WTC11 (cell line): ENCODE measurements around the gene PDE5A. TPM values are rescaled to one million over a fixed set of nuclear protein-coding genes. Genes with fewer than 3 reads are reported as not detected.

Experiments
- ATAC-seq: fragments of 200-7000 bp; cut with Tn5 transposase; 2 replicates; pipeline ENCODE4 v1.10.0; 2021; ENCODE audit warnings: mild to moderate bottlenecking, moderate library complexity
- CTCF ChIA-PET: fragments of 300-600 bp; sonication (Branson Sonifier 250); formaldehyde crosslinking; loops from one replicate; lab custom pipeline; 2021; ENCODE audit warnings: antibody characterized with exemption; lab: Charles Lee
- POLR2A ChIA-PET: fragments of 350-600 bp; sonication (Branson Sonifier 250); formaldehyde crosslinking; loops from one replicate; lab custom pipeline; 2021; ENCODE audit warnings: antibody characterized with exemption; lab: Charles Lee
- DNase-seq: peaks from one replicate; pipeline ENCODE4 v3.0.0; 2021; ENCODE audit warnings: low spot score
- H3K27ac Mint-ChIP-seq: 2 replicates; pipeline ENCODE4 v1.8.0; 2021; ENCODE audit warnings: mixed read lengths
- H3K27me3 Mint-ChIP-seq: 2 replicates; pipeline ENCODE4 v1.8.0; 2021; ENCODE audit warnings: low read depth, mild to moderate bottlenecking, moderate library complexity, mixed read lengths
- H3K36me3 Mint-ChIP-seq: 2 replicates; pipeline ENCODE4 v1.8.0; 2021; ENCODE audit warnings: mixed read lengths
- H3K4me1 Mint-ChIP-seq: 2 replicates; pipeline ENCODE4 v1.8.0; 2022; ENCODE audit warnings: mixed read lengths
- H3K4me3 Mint-ChIP-seq: 2 replicates; pipeline ENCODE4 v1.8.0; 2021; ENCODE audit warnings: mild to moderate bottlenecking, moderate library complexity, mixed read lengths
- H3K9me3 Mint-ChIP-seq: 2 replicates; pipeline ENCODE4 v1.8.0; 2021; ENCODE audit warnings: mixed read lengths
- ATF3 ChIP-seq: sonication (generic); formaldehyde crosslinking; conservative IDR thresholded peaks from 2 replicates; pipeline ENCODE4 v1.8.1; 2022; ENCODE audit warnings: mild to moderate bottlenecking, missing genetic modification reagents
- ESRRA ChIP-seq: sonication (generic); formaldehyde crosslinking; IDR thresholded peaks from 2 replicates; pipeline ENCODE4 v1.8.1; 2022; ENCODE audit warnings: mild to moderate bottlenecking, missing genetic modification reagents, borderline replicate concordance
- FOXK1 ChIP-seq: sonication (generic); formaldehyde crosslinking; IDR thresholded peaks from 2 replicates; pipeline ENCODE4 v1.8.0; 2022; ENCODE audit warnings: mild to moderate bottlenecking, moderate library complexity, missing genetic modification reagents
- FOXP1 ChIP-seq: sonication (generic); formaldehyde crosslinking; IDR thresholded peaks from 2 replicates; pipeline ENCODE4 v1.8.0; 2022; ENCODE audit warnings: missing genetic modification reagents, mild to moderate bottlenecking, moderate library complexity, borderline replicate concordance
- HMGA2 ChIP-seq: fragments of 250-450 bp; sonication (Bioruptor Pico); IDR thresholded peaks from 2 replicates; pipeline ENCODE4 v1.4.0; 2021; ENCODE audit warnings: mild to moderate bottlenecking, moderate library complexity
- IRF1 ChIP-seq: sonication (generic); formaldehyde crosslinking; IDR thresholded peaks from 2 replicates; pipeline ENCODE4 v1.8.0; 2023; ENCODE audit warnings: missing genetic modification reagents
- JUN ChIP-seq: sonication (generic); formaldehyde crosslinking; IDR thresholded peaks from 2 replicates; pipeline ENCODE4 v1.8.0; 2023; ENCODE audit warnings: mild to moderate bottlenecking, missing genetic modification reagents
- MYBL2 ChIP-seq: sonication (generic); formaldehyde crosslinking; IDR thresholded peaks from 2 replicates; pipeline ENCODE4 v1.8.1; 2023; ENCODE audit warnings: mild to moderate bottlenecking, moderate library complexity, missing genetic modification reagents
- NFATC4 ChIP-seq: fragments of 250-450 bp; sonication (Bioruptor Pico); IDR thresholded peaks from 2 replicates; pipeline ENCODE4 v1.9.0; 2021; ENCODE audit warnings: mild to moderate bottlenecking
- PRDM15 ChIP-seq: sonication (generic); formaldehyde crosslinking; IDR thresholded peaks from 2 replicates; pipeline ENCODE4 v1.8.0; 2022; ENCODE audit warnings: missing genetic modification reagents
- RORB ChIP-seq: fragments of 250-450 bp; sonication (Bioruptor Pico); IDR thresholded peaks from 2 replicates; pipeline ENCODE4 v1.9.0; 2021; ENCODE audit warnings: mild to moderate bottlenecking
- SP1 ChIP-seq: sonication (generic); formaldehyde crosslinking; conservative IDR thresholded peaks from 2 replicates; pipeline ENCODE4 v1.8.1; 2022; ENCODE audit warnings: missing genetic modification reagents
- TEAD1 ChIP-seq: sonication (generic); formaldehyde crosslinking; IDR thresholded peaks from 2 replicates; pipeline ENCODE4 v1.8.0; 2022; ENCODE audit warnings: mild to moderate bottlenecking, missing genetic modification reagents
- TP53 ChIP-seq: sonication (generic); formaldehyde crosslinking; IDR thresholded peaks from 2 replicates; pipeline ENCODE4 v1.8.1; 2023; ENCODE audit warnings: mild to moderate bottlenecking, missing genetic modification reagents
- ZBTB21 ChIP-seq: sonication (generic); formaldehyde crosslinking; IDR thresholded peaks from 2 replicates; pipeline ENCODE4 v1.8.1; 2023; ENCODE audit warnings: mild to moderate bottlenecking, missing genetic modification reagents, borderline replicate concordance
- ZNF425 ChIP-seq: fragments of 250-450 bp; sonication (Bioruptor Pico); conservative IDR thresholded peaks from 2 replicates; pipeline ENCODE4 v1.9.0; 2021; ENCODE audit warnings: mild to moderate bottlenecking
- ZNF532 ChIP-seq: fragments of 250-450 bp; sonication (Bioruptor Pico); IDR thresholded peaks from 2 replicates; pipeline ENCODE4 v1.9.0; 2021; ENCODE audit warnings: mild to moderate bottlenecking, borderline replicate concordance
- total RNA-seq: library from RNA; stranded (reverse); gene quantifications from 3 replicates; pipeline ENCODE4 v1.2.3, GENCODE V29; 2021
- TF ChIP-seq, protein P1 (sequence below): fragments of 250-450 bp; sonication (Bioruptor Pico); IDR thresholded peaks from 2 replicates; pipeline ENCODE4 v1.8.0; 2021; ENCODE audit warnings: mild to moderate bottlenecking
- TF ChIP-seq, protein P2 (sequence below): sonication (generic); formaldehyde crosslinking; IDR thresholded peaks from 2 replicates; pipeline ENCODE4 v1.8.1; 2022; ENCODE audit warnings: low read depth, mild to moderate bottlenecking, moderate library complexity, missing genetic modification reagents, borderline replicate concordance
- TF ChIP-seq, protein P3 (sequence below): fragments of 250-450 bp; sonication (Bioruptor Pico); IDR thresholded peaks from 2 replicates; pipeline ENCODE4 v1.9.0; 2021; ENCODE audit warnings: mild to moderate bottlenecking

PDE5A gene
- total RNA-seq, 1 experiment from 2014 or later, result 25.6 TPM

DNA sequence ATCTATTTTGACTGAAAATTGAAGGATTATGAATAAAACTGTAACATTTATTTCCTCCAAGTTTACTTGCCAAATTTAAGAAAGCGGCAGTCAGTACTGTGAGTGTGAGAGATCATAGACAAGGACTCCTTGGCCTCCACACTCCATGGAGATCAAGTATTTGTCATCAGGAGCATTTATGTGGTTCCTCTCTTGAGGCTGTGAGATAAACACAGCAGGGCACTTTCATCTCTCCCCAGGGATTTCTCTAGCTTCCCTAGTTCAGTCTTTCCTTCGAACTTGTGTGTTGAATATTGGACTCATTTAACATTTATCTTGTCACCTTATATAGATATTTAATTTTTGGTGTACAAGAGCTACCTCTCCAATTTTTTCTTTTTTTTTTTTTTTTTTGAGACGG, 40.8 kb downstream of the PDE5A start:
- H3K4me3 Mint-ChIP-seq, result no peak overlapping the region
- H3K36me3 Mint-ChIP-seq, result peaks cover 6% of the 10 kb centered on the region
- H3K27me3 Mint-ChIP-seq, result no peaks in the 10 kb centered on the region
- ATAC-seq (no peak), DNase-seq (no peak)
- ChIA-PET POLR2A (no interaction called here), CTCF (interaction anchor here (0.6 to 0.7 kb wide), 2 partner anchors 722 to 819 kb away, joined by 3 to 4 read pairs; no protein-coding TSS in a partner anchor)
- no peak for TF ChIP-seq SP1
- TF ChIP-seq, protein P1, sequence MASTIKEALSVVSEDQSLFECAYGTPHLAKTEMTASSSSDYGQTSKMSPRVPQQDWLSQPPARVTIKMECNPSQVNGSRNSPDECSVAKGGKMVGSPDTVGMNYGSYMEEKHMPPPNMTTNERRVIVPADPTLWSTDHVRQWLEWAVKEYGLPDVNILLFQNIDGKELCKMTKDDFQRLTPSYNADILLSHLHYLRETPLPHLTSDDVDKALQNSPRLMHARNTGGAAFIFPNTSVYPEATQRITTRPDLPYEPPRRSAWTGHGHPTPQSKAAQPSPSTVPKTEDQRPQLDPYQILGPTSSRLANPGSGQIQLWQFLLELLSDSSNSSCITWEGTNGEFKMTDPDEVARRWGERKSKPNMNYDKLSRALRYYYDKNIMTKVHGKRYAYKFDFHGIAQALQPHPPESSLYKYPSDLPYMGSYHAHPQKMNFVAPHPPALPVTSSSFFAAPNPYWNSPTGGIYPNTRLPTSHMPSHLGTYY (CRISPR knock-in tag), result no peak
- TF ChIP-seq, protein P2, sequence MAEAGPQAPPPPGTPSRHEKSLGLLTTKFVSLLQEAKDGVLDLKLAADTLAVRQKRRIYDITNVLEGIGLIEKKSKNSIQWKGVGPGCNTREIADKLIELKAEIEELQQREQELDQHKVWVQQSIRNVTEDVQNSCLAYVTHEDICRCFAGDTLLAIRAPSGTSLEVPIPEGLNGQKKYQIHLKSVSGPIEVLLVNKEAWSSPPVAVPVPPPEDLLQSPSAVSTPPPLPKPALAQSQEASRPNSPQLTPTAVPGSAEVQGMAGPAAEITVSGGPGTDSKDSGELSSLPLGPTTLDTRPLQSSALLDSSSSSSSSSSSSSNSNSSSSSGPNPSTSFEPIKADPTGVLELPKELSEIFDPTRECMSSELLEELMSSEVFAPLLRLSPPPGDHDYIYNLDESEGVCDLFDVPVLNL, result no peak
- no peak for TF ChIP-seq ESRRA (CRISPR knock-in tag)
- no peaks in the 10 kb centered on the region for H3K9me3 Mint-ChIP-seq
- H3K27ac Mint-ChIP-seq, result no peak overlapping the region
- H3K4me1 Mint-ChIP-seq, result peaks cover 5% of the 10 kb centered on the region; the same call in 1 of the 2 replicates

GRCh38 chr4:119585771-119586170, 42.8 kb downstream of the PDE5A start:
- Mint-ChIP-seq H3K4me1 (peaks cover 6% of the 10 kb centered on the region), H3K36me3 (peaks cover 9% of the 10 kb centered on the region), H3K27me3 (no peaks in the 10 kb centered on the region), H3K9me3 (no peaks in the 10 kb centered on the region), H3K27ac (no peak overlapping the region), H3K4me3 (no peak overlapping the region)
- ATAC-seq, result no peak
- ChIA-PET CTCF (no interaction called here), POLR2A (no interaction called here)
- no peak for DNase-seq
- TF ChIP-seq ZBTB21 (CRISPR knock-in tag) (no peak), HMGA2 (no peak), IRF1 (CRISPR knock-in tag) (no peak), TEAD1 (CRISPR knock-in tag) (no peak), NFATC4 (no peak), FOXK1 (CRISPR knock-in tag) (no peak), RORB (no peak), JUN (no peak), ZNF425 (CRISPR knock-in tag) (no peak), TP53 (CRISPR knock-in tag) (no peak), ATF3 (CRISPR knock-in tag) (no peak), PRDM15 (CRISPR knock-in tag) (no peak), FOXP1 (CRISPR knock-in tag) (no peak), ZNF532 (CRISPR knock-in tag) (no peak), MYBL2 (CRISPR knock-in tag) (no peak)
- TF ChIP-seq, protein P3, sequence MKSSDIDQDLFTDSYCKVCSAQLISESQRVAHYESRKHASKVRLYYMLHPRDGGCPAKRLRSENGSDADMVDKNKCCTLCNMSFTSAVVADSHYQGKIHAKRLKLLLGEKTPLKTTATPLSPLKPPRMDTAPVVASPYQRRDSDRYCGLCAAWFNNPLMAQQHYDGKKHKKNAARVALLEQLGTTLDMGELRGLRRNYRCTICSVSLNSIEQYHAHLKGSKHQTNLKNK, result no peak
- TF ChIP-seq, protein P1 (CRISPR knock-in tag), result no peak
